HepG2 (cell line): Measurements from ENCODE around the gene OR10H1. TPM values are rescaled to one million over a fixed set of nuclear protein-coding genes. Genes with fewer than 3 reads are reported as not detected.

Source experiments
- ATAC-seq: fragments of 200-7000 bp; cut with Tn5 transposase; 3 replicates; pipeline ENCODE4 v1.9.1; 2020; ENCODE audit warnings: mild to moderate bottlenecking, moderate library complexity
- BruUV-seq: library from RNA; stranded (reverse); fragments of 400-500 nt; replicated peaks from 2 replicates; lab custom pipeline; 2021; lab: Mats Ljungman, UMichigan
- CTCF ChIA-PET: fragments of 300-600 bp; formaldehyde crosslinking; extraction: SDS; loops from one replicate; lab custom pipeline; 2021; ENCODE audit warnings: low total read pairs, inconsistent platforms, low intra/inter-chr PET ratio; lab: Yijun Ruan, JAX
- POLR2A ChIA-PET: fragments of 350-600 bp; sonication (Branson Sonifier 250); formaldehyde crosslinking; loops from one replicate; lab custom pipeline; 2020; ENCODE audit warnings: antibody characterized with exemption, inconsistent platforms; lab: Yijun Ruan, JAX
- DNase-seq: peaks from one replicate; pipeline ENCODE4 v3.0.0-alpha.2; 2015; ENCODE audit warnings: low spot score
- FAIRE-seq: peaks from 3 replicates; lab custom pipeline; 2011; peaks lifted over from hg19 to GRCh38; lab: Jason Lieb, UNC
- H2AFZ ChIP-seq: one replicate; pipeline ENCODE4 v1.6.1; 2011; ENCODE audit warnings: low read length, inconsistent platforms
- H3K27ac ChIP-seq: fragments of 300-600 bp; 3 replicates; pipeline ENCODE4 v1.8.0; 2011; ENCODE audit warnings: mixed run types, mild to moderate bottlenecking, mixed read lengths, low read length, inconsistent platforms; ENCODE audit not compliant: insufficient read depth; ENCODE audit errors: extremely low read length
- H3K27me3 ChIP-seq, 2 experiments: fragments of 200-600 bp in 1 of 2; 2 replicates in 1 of 2; 3 replicates in 1 of 2; pipeline versions ENCODE4 v1.6.0 to v1.8.0; 2011; ENCODE audit warnings: low read length in 2 of 2, mild to moderate bottlenecking in 2 of 2, moderate library complexity in 2 of 2, inconsistent platforms in 1 of 2; ENCODE audit not compliant: insufficient read depth in 2 of 2, control insufficient read depth in 1 of 2
- H3K36me3 ChIP-seq, 2 experiments: fragments of 200-600 bp in 1 of 2; replicated peaks in 1 of 2; 2 replicates in 1 of 2; 3 replicates in 1 of 2; pipeline versions ENCODE4 v1.5.1 to v1.8.0; 2011; ENCODE audit warnings: low read length in 2 of 2, inconsistent platforms in 1 of 2; ENCODE audit not compliant: insufficient read depth in 2 of 2, control insufficient read depth in 1 of 2
- H3K4me1 ChIP-seq: 2 replicates; pipeline ENCODE4 v1.5.1; 2012; ENCODE audit warnings: low read length, inconsistent platforms; ENCODE audit not compliant: insufficient read depth
- H3K4me2 ChIP-seq: 2 replicates; pipeline ENCODE4 v1.6.0; 2011; ENCODE audit warnings: low read depth, low read length, inconsistent platforms
- H3K4me3 ChIP-seq, 3 experiments: fragments of 200-600 bp in 1 of 3; sonication (generic), shearing (Covaris generic) in 1 of 3; replicated peaks in 1 of 3; 2 replicates each; pipeline ENCODE4 v1.5.1; 2011 to 2016; ENCODE audit warnings: low read length in 3 of 3, inconsistent platforms in 2 of 3, low read depth in 2 of 3, mild to moderate bottlenecking in 2 of 3, control low read depth in 1 of 3, mixed read lengths in 1 of 3; ENCODE audit not compliant: insufficient read depth in 1 of 3
- H3K79me2 ChIP-seq: one replicate; pipeline ENCODE4 v1.6.1; 2011; ENCODE audit warnings: low read length, inconsistent platforms; ENCODE audit not compliant: insufficient read depth
- H3K9ac ChIP-seq: 2 replicates; pipeline ENCODE4 v1.6.0; 2011; ENCODE audit warnings: mild to moderate bottlenecking, low read depth, low read length, inconsistent platforms; ENCODE audit not compliant: insufficient read depth
- H3K9me3 ChIP-seq: 2 replicates; pipeline ENCODE4 v1.5.1; 2012; ENCODE audit warnings: mild to moderate bottlenecking, low read length
- H4K20me1 ChIP-seq: 2 replicates; pipeline ENCODE4 v1.6.0; 2011; ENCODE audit warnings: inconsistent platforms, mild to moderate bottlenecking, low read length, moderate library complexity; ENCODE audit not compliant: insufficient read depth
- ARID3A ChIP-seq: IDR thresholded peaks from 2 replicates; pipeline ENCODE4 v1.6.1; 2012; ENCODE audit warnings: low read depth, low read length, improper control_type of control experiment
- ATF6 ChIP-seq: sonication (generic); formaldehyde crosslinking; conservative IDR thresholded peaks from 2 replicates; pipeline ENCODE4 v1.4.0; 2020; ENCODE audit warnings: missing genetic modification reagents
- ATRX ChIP-seq: sonication (generic); formaldehyde crosslinking; IDR thresholded peaks from 2 replicates; pipeline ENCODE4 v1.4.0; 2020; ENCODE audit warnings: missing genetic modification reagents, borderline replicate concordance
- DBP ChIP-seq: sonication (generic); formaldehyde crosslinking; IDR thresholded peaks from 2 replicates; pipeline ENCODE4 v1.4.0; 2020; ENCODE audit warnings: missing genetic modification reagents; ENCODE audit errors: not compliant biosample characterization
- ETV6 ChIP-seq: sonication (generic); formaldehyde crosslinking; conservative IDR thresholded peaks from 2 replicates; pipeline ENCODE4 v1.4.0; 2020; ENCODE audit warnings: missing genetic modification reagents
- GMEB1 ChIP-seq: sonication (generic); formaldehyde crosslinking; IDR thresholded peaks from 2 replicates; pipeline ENCODE4 v1.5.1; 2020; ENCODE audit warnings: missing genetic modification reagents, mild to moderate bottlenecking, borderline replicate concordance
- KAT7 ChIP-seq: IDR thresholded peaks from 2 replicates; pipeline ENCODE4 v1.6.1; 2018; ENCODE audit warnings: borderline replicate concordance, missing compliant biosample characterization
- KLF16 ChIP-seq, 2 experiments: sonication (generic) in 1 of 2; formaldehyde crosslinking in 1 of 2; IDR thresholded peaks; 2 replicates each; pipeline versions ENCODE4 v1.6.1 to v1.8.0; 2016 to 2023; ENCODE audit warnings: missing genetic modification reagents in 2 of 2, missing compliant biosample characterization in 1 of 2
- SMC3 ChIP-seq: IDR thresholded peaks from 2 replicates; pipeline ENCODE4 v1.6.1; 2011; ENCODE audit warnings: low read length, improper control_type of control experiment
- ZNF124 ChIP-seq: sonication (generic); formaldehyde crosslinking; IDR thresholded peaks from 2 replicates; pipeline ENCODE4 v1.4.0; 2020; ENCODE audit warnings: missing genetic modification reagents
- ZNF616 ChIP-seq: sonication (generic); formaldehyde crosslinking; IDR thresholded peaks from 2 replicates; pipeline ENCODE4 v1.5.0; 2020; ENCODE audit warnings: low read depth, mild to moderate bottlenecking, missing genetic modification reagents
- ZNF761 ChIP-seq: sonication (generic); formaldehyde crosslinking; conservative IDR thresholded peaks from 2 replicates; pipeline ENCODE4 v1.4.0; 2020; ENCODE audit warnings: mild to moderate bottlenecking, missing genetic modification reagents
- ZNF766 ChIP-seq: sonication (generic); formaldehyde crosslinking; IDR thresholded peaks from 2 replicates; pipeline ENCODE4 v1.5.0; 2020; ENCODE audit warnings: missing genetic modification reagents, borderline replicate concordance
- WGBS: methylation state at CpG from one replicate; pipeline ENCODE4 v1.1.6; 2017; ENCODE audit warnings: low lambda C conversion rate; 5-methylcytosine and 5-hydroxymethylcytosine counted together
- in situ Hi-C: cut with HindIII; loops from 2 replicates; pipeline ENCODE4 v1.10.0; 2017; ENCODE audit warnings: low pct_unique_long_range_greater_than_20kb; ENCODE audit not compliant: extremely low pct_ligation_motif_present
- intact Hi-C: fragments of 100-400 bp; cut with micrococcal nuclease; formaldehyde crosslinking; loops from one replicate; pipeline ENCODE4 v1.10.0; 2022; ENCODE audit not compliant: unreplicated experiment
- polyA plus RNA-seq, 8 experiments: library from polyadenylated mRNA; depleted of rRNA in 3 of 8; stranded (reverse) in 7 of 8; unstranded in 1 of 8; fragments of >200 nt; fragmentation: Illumina TruSeq in 4 of 8; extraction: Trizol in 4 of 8; gene quantifications; 2 replicates each; pipeline versions ENCODE4 v1.2.1 to v1.2.3, GENCODE V29; 2011 to 2016; ENCODE audit warnings: low read depth in 4 of 8, missing spikeins in 1 of 8, mixed read lengths in 1 of 8; ENCODE audit not compliant: insufficient read depth in 1 of 8
- total RNA-seq, 5 experiments: library from RNA; depleted of rRNA; stranded (reverse); fragments of >200 nt; fragmentation: Illumina TruSeq; extraction: Trizol; gene quantifications; 2 replicates each; pipeline ENCODE4 v1.2.3, GENCODE V29; 2016; ENCODE audit warnings: low read depth in 1 of 5
- TF ChIP-seq, protein P1 (sequence below): sonication (generic); formaldehyde crosslinking; IDR thresholded peaks from 2 replicates; pipeline ENCODE4 v1.5.0; 2020; ENCODE audit warnings: mild to moderate bottlenecking, missing genetic modification reagents
- TF ChIP-seq, protein P2 (sequence below): sonication (generic); formaldehyde crosslinking; conservative IDR thresholded peaks from 2 replicates; pipeline ENCODE4 v1.5.0; 2020; ENCODE audit warnings: missing genetic modification reagents

The OR10H1 gene
- total and polyA plus RNA-seq, 2 of the 13 experiments (the other 11 are each of a cell fraction or from before 2014, with no cell fraction given), result not detected

GRCh38 chr19:15831626-15832025 is 16.2 kb upstream of the OR10H1 start:
- H3K9me3 ChIP-seq, result no peaks in the 10 kb centered on the region
- no peak overlapping the region for H2AFZ ChIP-seq
- FAIRE-seq (no peak), DNase-seq (no peak), ATAC-seq (no peak)
- H4K20me1 ChIP-seq, result no peaks in the 10 kb centered on the region
- H3K79me2 ChIP-seq, result no peaks in the 10 kb centered on the region
- ChIA-PET CTCF (no interaction called here), POLR2A (no interaction called here)
- H3K4me2 ChIP-seq, result no peak overlapping the region
- in situ Hi-C loops, result no loop called here
- H3K27me3 ChIP-seq, result peaks cover 0 to 2% of the 10 kb centered on the region in 2 experiments; a peak in 2 of 5 replicates
- intact Hi-C loops, result no loop called here
- peaks cover 19% of the 10 kb centered on the region for H3K4me1 ChIP-seq
- no peak overlapping the region for H3K9ac ChIP-seq
- H3K27ac ChIP-seq, result no peak overlapping the region
- no TSS peak for BruUV-seq
- 50% methylated on average over 5 of the region's 5 CpGs for WGBS
- H3K4me3 ChIP-seq, result no peak overlapping the region
- H3K36me3 ChIP-seq, result no peaks in the 10 kb centered on the region
- TF ChIP-seq, protein P1, sequence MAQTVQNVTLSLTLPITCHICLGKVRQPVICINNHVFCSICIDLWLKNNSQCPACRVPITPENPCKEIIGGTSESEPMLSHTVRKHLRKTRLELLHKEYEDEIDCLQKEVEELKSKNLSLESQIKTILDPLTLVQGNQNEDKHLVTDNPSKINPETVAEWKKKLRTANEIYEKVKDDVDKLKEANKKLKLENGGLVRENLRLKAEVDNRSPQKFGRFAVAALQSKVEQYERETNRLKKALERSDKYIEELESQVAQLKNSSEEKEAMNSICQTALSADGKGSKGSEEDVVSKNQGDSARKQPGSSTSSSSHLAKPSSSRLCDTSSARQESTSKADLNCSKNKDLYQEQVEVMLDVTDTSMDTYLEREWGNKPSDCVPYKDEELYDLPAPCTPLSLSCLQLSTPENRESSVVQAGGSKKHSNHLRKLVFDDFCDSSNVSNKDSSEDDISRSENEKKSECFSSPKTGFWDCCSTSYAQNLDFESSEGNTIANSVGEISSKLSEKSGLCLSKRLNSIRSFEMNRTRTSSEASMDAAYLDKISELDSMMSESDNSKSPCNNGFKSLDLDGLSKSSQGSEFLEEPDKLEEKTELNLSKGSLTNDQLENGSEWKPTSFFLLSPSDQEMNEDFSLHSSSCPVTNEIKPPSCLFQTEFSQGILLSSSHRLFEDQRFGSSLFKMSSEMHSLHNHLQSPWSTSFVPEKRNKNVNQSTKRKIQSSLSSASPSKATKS (CRISPR knock-in tag), result no peak
- TF ChIP-seq ATRX (CRISPR knock-in tag) (no peak), ATF6 (CRISPR knock-in tag) (no peak), KLF16 (CRISPR knock-in tag; IDR thresholded peaks at IDR 0.05) (no peak), ZNF761 (no peak), ZNF616 (no peak), SMC3 (no peak), ZNF766 (CRISPR knock-in tag) (no peak), ARID3A (no peak), GMEB1 (CRISPR knock-in tag) (no peak), DBP (CRISPR knock-in tag) (no peak), ETV6 (CRISPR knock-in tag) (no peak), ZNF124 (CRISPR knock-in tag) (no peak), KAT7 (CRISPR knock-in tag) (no peak)
- TF ChIP-seq, protein P2, sequence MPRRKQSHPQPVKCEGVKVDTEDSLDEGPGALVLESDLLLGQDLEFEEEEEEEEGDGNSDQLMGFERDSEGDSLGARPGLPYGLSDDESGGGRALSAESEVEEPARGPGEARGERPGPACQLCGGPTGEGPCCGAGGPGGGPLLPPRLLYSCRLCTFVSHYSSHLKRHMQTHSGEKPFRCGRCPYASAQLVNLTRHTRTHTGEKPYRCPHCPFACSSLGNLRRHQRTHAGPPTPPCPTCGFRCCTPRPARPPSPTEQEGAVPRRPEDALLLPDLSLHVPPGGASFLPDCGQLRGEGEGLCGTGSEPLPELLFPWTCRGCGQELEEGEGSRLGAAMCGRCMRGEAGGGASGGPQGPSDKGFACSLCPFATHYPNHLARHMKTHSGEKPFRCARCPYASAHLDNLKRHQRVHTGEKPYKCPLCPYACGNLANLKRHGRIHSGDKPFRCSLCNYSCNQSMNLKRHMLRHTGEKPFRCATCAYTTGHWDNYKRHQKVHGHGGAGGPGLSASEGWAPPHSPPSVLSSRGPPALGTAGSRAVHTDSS, result no peak
